ENCODE data around the gene SLC25A25. TPM values are rescaled to one million over a fixed set of nuclear protein-coding genes. Genes with fewer than 3 reads are reported as not detected.

SLC25A25 gene
- total and polyA plus RNA-seq, 4 donors = 10.5 to 32.6 (median 24.5) TPM

GRCh38 chr9:128125580-128126354 is 57.7 kb downstream of the SLC25A25 start:
- Histone ChIP-seq H3K4me1 (ENCODE audit: control insufficient read depth in 5 of 5, insufficient read depth in 5 of 5, low read length in 5 of 5) (peaks cover 0 to 15% (median 9%) of the 10 kb centered on the region in 5 donors), H3K27ac (ENCODE audit: low read depth in 1 of 2, low read length in 1 of 2) (peak overlapping the region in 1 of 2 donors; percentile 13), H3K36me3 (ENCODE audit: control insufficient read depth in 4 of 4, insufficient read depth in 4 of 4, low read length in 4 of 4) (peaks cover 0 to 29% (median 3%) of the 10 kb centered on the region in 4 donors), H3K27me3 (ENCODE audit: control insufficient read depth in 3 of 3, insufficient read depth in 3 of 3, low read length in 2 of 3) (no peaks in the 10 kb centered on the region), H3K4me3 (no peak overlapping the region), H3K9ac (ENCODE audit: insufficient read depth in 1 of 2, low read length in 2 of 2) (no peak overlapping the region), H3K9me3 (ENCODE audit: control insufficient read depth in 4 of 4, insufficient read depth in 3 of 4, low read length in 3 of 4) (no peaks in the 10 kb centered on the region)
- DNase-seq (no peak), ATAC-seq (ENCODE audit: insufficient read depth, low FRiP score) (no peak)
- no peak for TF ChIP-seq CTCF (IDR thresholded peaks at IDR 0.05; ENCODE audit: control extremely low read depth, extremely low read depth)
- 55 to 59% methylated on average over 10 of the region's 10 CpGs for WGBS, 2 donors

GRCh38 chr9:128127568-128127989 is 59.5 kb downstream of the SLC25A25 start, which contains the start of gene PTGES2:
TSS of gene PTGES2 (minus strand) at chr9:128127729. CDS start at chr9:128127717, 12 bp downstream.
- no peak for TF ChIP-seq CTCF (IDR thresholded peaks at IDR 0.05; ENCODE audit: control extremely low read depth, extremely low read depth)
- DNase-seq = peak; percentile 83 to 94 (median 90)
- Histone ChIP-seq H3K9me3 (ENCODE audit: control insufficient read depth in 4 of 4, insufficient read depth in 3 of 4, low read length in 3 of 4) (no peaks in the 10 kb centered on the region), H3K27ac (ENCODE audit: low read depth in 1 of 2, low read length in 1 of 2) (peak within 1 kb of the TSS; percentile 95 to 96), H3K27me3 (ENCODE audit: control insufficient read depth in 3 of 3, insufficient read depth in 3 of 3, low read length in 2 of 3) (no peaks in the 10 kb centered on the region), H3K4me3 (peak within 1 kb of the TSS; percentile 94), H3K4me1 (ENCODE audit: control insufficient read depth in 5 of 5, insufficient read depth in 5 of 5, low read length in 5 of 5) (peaks cover 0 to 18% (median 9%) of the 10 kb centered on the region in 5 donors), H3K36me3 (ENCODE audit: control insufficient read depth in 4 of 4, insufficient read depth in 4 of 4, low read length in 4 of 4) (peaks cover 0 to 14% (median 3%) of the 10 kb centered on the region in 4 donors), H3K9ac (ENCODE audit: insufficient read depth in 1 of 2, low read length in 2 of 2) (peak within 1 kb of the TSS; percentile 46 to 63)
- WGBS, 2 donors = 0% methylated on average over 56 of the region's 56 CpGs
- peak; percentile 89 for ATAC-seq (ENCODE audit: insufficient read depth, low FRiP score)

- ATAC-seq (ENCODE audit: insufficient read depth, low FRiP score) = peak; percentile 88
These were observed 60.2 kb downstream of the SLC25A25 start for GRCh38 chr9:128127990-128128835.

More at GRCh38 chr9:128127990-128128835, 60.2 kb downstream of the SLC25A25 start:
- no peaks in the 10 kb centered on the region for H3K9me3 ChIP-seq (ENCODE audit: control insufficient read depth in 4 of 4, insufficient read depth in 3 of 4, low read length in 3 of 4)
- WGBS, 2 donors = 0 to 1% methylated on average over 82 of the region's 82 CpGs
- H3K4me1 ChIP-seq (ENCODE audit: control insufficient read depth in 5 of 5, insufficient read depth in 5 of 5, low read length in 5 of 5) = peaks cover 0 to 18% (median 9%) of the 10 kb centered on the region in 5 donors
- peak overlapping the region; percentile 46 to 63 for H3K9ac ChIP-seq (ENCODE audit: insufficient read depth in 1 of 2, low read length in 2 of 2)
- TF ChIP-seq CTCF (IDR thresholded peaks at IDR 0.05; ENCODE audit: control extremely low read depth, extremely low read depth) = no peak
- peaks cover 0 to 10% (median 3%) of the 10 kb centered on the region in 4 donors for H3K36me3 ChIP-seq (ENCODE audit: control insufficient read depth in 4 of 4, insufficient read depth in 4 of 4, low read length in 4 of 4)
- peak overlapping the region; percentile 95 to 96 for H3K27ac ChIP-seq (ENCODE audit: low read depth in 1 of 2, low read length in 1 of 2)
- H3K4me3 ChIP-seq = peak overlapping the region; percentile 94
- H3K27me3 ChIP-seq (ENCODE audit: control insufficient read depth in 3 of 3, insufficient read depth in 3 of 3, low read length in 2 of 3) = no peaks in the 10 kb centered on the region
- peak; percentile 88 to 95 (median 95) for DNase-seq

Measured in lung (tissue), 12 donors.